Panc1 (cell line): ENCODE results near the gene NDRG4. TPM values are rescaled to one million over a fixed set of nuclear protein-coding genes. Genes with fewer than 3 reads are reported as not detected.

Experiments
- ATAC-seq: fragments of 200-7000 bp; cut with Tn5 transposase; 2 replicates; pipeline ENCODE4 v1.9.1; 2020; ENCODE audit warnings: mild to moderate bottlenecking, moderate library complexity
- BruUV-seq: library from RNA; stranded (reverse); fragments of 400-500 nt; replicated peaks from 2 replicates; lab custom pipeline; 2021; lab: Mats Ljungman, UMichigan
- CTCF ChIA-PET: fragments of 300-600 bp; sonication (Branson Sonifier 250); formaldehyde crosslinking; loops from one replicate; lab custom pipeline; 2022; ENCODE audit warnings: antibody characterized with exemption; lab: Charles Lee
- POLR2A ChIA-PET: fragments of 300-600 bp; sonication (Branson Sonifier 250); formaldehyde crosslinking; loops from one replicate; lab custom pipeline; 2022; ENCODE audit warnings: antibody characterized with exemption; lab: Charles Lee
- DNase-seq: peaks from one replicate; pipeline ENCODE4 v3.0.0-alpha.2; 2010; ENCODE audit warnings: low read depth, low spot score
- H3K27ac ChIP-seq: 2 replicates; pipeline ENCODE4 v1.5.1; 2011; ENCODE audit warnings: mild to moderate bottlenecking, low read length, inconsistent platforms
- H3K27me3 ChIP-seq: fragments of 200-500 bp; sonication (Bioruptor generic); 2 replicates; pipeline ENCODE4 v1.6.0; 2014; ENCODE audit warnings: low read length, inconsistent platforms; ENCODE audit not compliant: control insufficient read depth, insufficient read depth
- H3K36me3 ChIP-seq: fragments of 200-500 bp; sonication (Bioruptor generic); 2 replicates; pipeline ENCODE4 v1.5.1; 2014; ENCODE audit warnings: inconsistent platforms, mild to moderate bottlenecking, low read length, moderate library complexity; ENCODE audit not compliant: control insufficient read depth, insufficient read depth
- H3K4me1 ChIP-seq: 2 replicates; pipeline ENCODE4 v1.5.1; 2011; ENCODE audit warnings: inconsistent platforms, mild to moderate bottlenecking, low read length, moderate library complexity; ENCODE audit not compliant: control insufficient read depth, insufficient read depth
- H3K4me3 ChIP-seq, 2 experiments: 2 replicates each; pipeline ENCODE4 v1.5.1; 2011 to 2012; ENCODE audit warnings: low read depth in 2 of 2, low read length in 2 of 2, mild to moderate bottlenecking in 2 of 2, inconsistent platforms in 1 of 2, moderate library complexity in 1 of 2
- H3K9me3 ChIP-seq: fragments of 200-500 bp; sonication (Bioruptor generic); 2 replicates; pipeline ENCODE4 v1.5.1; 2014; ENCODE audit warnings: low read depth, mild to moderate bottlenecking, inconsistent platforms, low read length, moderate library complexity; ENCODE audit not compliant: control insufficient read depth, insufficient read depth
- POLR2AphosphoS5 ChIP-seq: IDR thresholded peaks from 2 replicates; pipeline ENCODE4 v1.6.1; 2012; ENCODE audit warnings: mild to moderate bottlenecking, low read depth, low read length, moderate library complexity
- REST ChIP-seq, 2 experiments: IDR thresholded peaks; 2 replicates each; pipeline ENCODE4 v1.6.1; 2011 to 2012; ENCODE audit warnings: low read depth in 2 of 2, control low read depth in 1 of 2, low read length in 1 of 2, mild to moderate bottlenecking in 1 of 2, moderate library complexity in 1 of 2; ENCODE audit not compliant: insufficient read depth in 1 of 2
- SIN3A ChIP-seq: IDR thresholded peaks from 2 replicates; pipeline ENCODE4 v1.6.1; 2012; ENCODE audit warnings: low read depth, mild to moderate bottlenecking, low read length, moderate library complexity, borderline replicate concordance; ENCODE audit not compliant: insufficient read depth
- TCF7L2 ChIP-seq: IDR thresholded peaks from 2 replicates; pipeline ENCODE4 v1.6.1; 2011; ENCODE audit warnings: mild to moderate bottlenecking, low read depth, low read length, inconsistent platforms
- in situ Hi-C: cut with HindIII; loops from 2 replicates; pipeline ENCODE4 v1.10.0; 2016; ENCODE audit warnings: low sequenced_read_pairs, low pct_unique_long_range_greater_than_20kb
- intact Hi-C: fragments of 100-400 bp; cut with micrococcal nuclease; formaldehyde crosslinking; loops from one replicate; pipeline ENCODE4 v1.10.0; 2022; ENCODE audit not compliant: unreplicated experiment
- total RNA-seq: library from RNA; stranded (reverse); gene quantifications from one replicate; pipeline ENCODE4 v1.2.1, GENCODE V29; 2021; ENCODE audit not compliant: unreplicated experiment
- TF ChIP-seq, protein P1 (sequence below): fragments of 450-650 bp; IDR thresholded peaks from 2 replicates; pipeline ENCODE4 v1.5.1; 2017; ENCODE audit warnings: mild to moderate bottlenecking

Gene NDRG4
- total RNA-seq, 1 experiment from 2014 or later, result 5.1 TPM

GRCh38 chr16:58518980-58519368 lies 19.0 kb downstream of the NDRG4 start:
- intact Hi-C loops, result no loop called here
- H3K4me1 ChIP-seq, result peaks cover 6% of the 10 kb centered on the region; the same call in 1 of the 2 replicates
- no peak overlapping the region for H3K27ac ChIP-seq
- DNase-seq, result no peak
- H3K36me3 ChIP-seq, result peaks cover 22% of the 10 kb centered on the region
- no peaks in the 10 kb centered on the region for H3K9me3 ChIP-seq
- no peak overlapping the region for H3K4me3 ChIP-seq
- ChIA-PET POLR2A (interaction anchor here (0.6 to 1.1 kb wide), 2 partner anchors 31 to 33 kb away, joined by 3 read pairs; no protein-coding TSS in a partner anchor), CTCF (no interaction called here)
- TF ChIP-seq SIN3A, result no peak
- TF ChIP-seq, protein P1, sequence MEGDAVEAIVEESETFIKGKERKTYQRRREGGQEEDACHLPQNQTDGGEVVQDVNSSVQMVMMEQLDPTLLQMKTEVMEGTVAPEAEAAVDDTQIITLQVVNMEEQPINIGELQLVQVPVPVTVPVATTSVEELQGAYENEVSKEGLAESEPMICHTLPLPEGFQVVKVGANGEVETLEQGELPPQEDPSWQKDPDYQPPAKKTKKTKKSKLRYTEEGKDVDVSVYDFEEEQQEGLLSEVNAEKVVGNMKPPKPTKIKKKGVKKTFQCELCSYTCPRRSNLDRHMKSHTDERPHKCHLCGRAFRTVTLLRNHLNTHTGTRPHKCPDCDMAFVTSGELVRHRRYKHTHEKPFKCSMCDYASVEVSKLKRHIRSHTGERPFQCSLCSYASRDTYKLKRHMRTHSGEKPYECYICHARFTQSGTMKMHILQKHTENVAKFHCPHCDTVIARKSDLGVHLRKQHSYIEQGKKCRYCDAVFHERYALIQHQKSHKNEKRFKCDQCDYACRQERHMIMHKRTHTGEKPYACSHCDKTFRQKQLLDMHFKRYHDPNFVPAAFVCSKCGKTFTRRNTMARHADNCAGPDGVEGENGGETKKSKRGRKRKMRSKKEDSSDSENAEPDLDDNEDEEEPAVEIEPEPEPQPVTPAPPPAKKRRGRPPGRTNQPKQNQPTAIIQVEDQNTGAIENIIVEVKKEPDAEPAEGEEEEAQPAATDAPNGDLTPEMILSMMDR, result no peak
- TF ChIP-seq TCF7L2, result no peak
- no peak for TF ChIP-seq REST (IDR thresholded peaks at IDR 0.05; ENCODE audit: insufficient read depth in 1 of 2, low read depth in 2 of 2, low read length in 1 of 2)
- TF ChIP-seq POLR2AphosphoS5, result no peak
- H3K27me3 ChIP-seq, result no peaks in the 10 kb centered on the region
- no peak for ATAC-seq
- no TSS peak for BruUV-seq
- in situ Hi-C loops, result no loop called here

- POLR2A ChIA-PET, result interaction anchor here (1.1 kb wide), 1 partner anchor 32 kb away, joined by 3 read pairs; no protein-coding TSS in a partner anchor
- in situ Hi-C loops, result no loop called here
- H3K4me1 ChIP-seq, result peaks cover 6% of the 10 kb centered on the region; the same call in 1 of the 2 replicates
- BruUV-seq, result no TSS peak
- CTCF ChIA-PET, result no interaction called here
- intact Hi-C loops, result no loop called here
- no peaks in the 10 kb centered on the region for H3K9me3 ChIP-seq
- no peaks in the 10 kb centered on the region for H3K27me3 ChIP-seq
- no peak for DNase-seq
- H3K4me3 ChIP-seq, result no peak overlapping the region
- H3K27ac ChIP-seq, result no peak overlapping the region
- peaks cover 26% of the 10 kb centered on the region for H3K36me3 ChIP-seq
- ATAC-seq, result no peak
- TF ChIP-seq, protein P1, result no peak
- TF ChIP-seq SIN3A (no peak), POLR2AphosphoS5 (no peak), REST (IDR thresholded peaks at IDR 0.05; ENCODE audit: insufficient read depth in 1 of 2, low read depth in 2 of 2, low read length in 1 of 2) (no peak), TCF7L2 (no peak)
These were observed 19.8 kb downstream of the NDRG4 start for GRCh38 chr16:58519707-58520106.
